ENCODE results near the gene CPTP.
A peak's percentile ranks its signal among the peaks of the same experiment; 100 is the strongest.

CPTP gene

DNA sequence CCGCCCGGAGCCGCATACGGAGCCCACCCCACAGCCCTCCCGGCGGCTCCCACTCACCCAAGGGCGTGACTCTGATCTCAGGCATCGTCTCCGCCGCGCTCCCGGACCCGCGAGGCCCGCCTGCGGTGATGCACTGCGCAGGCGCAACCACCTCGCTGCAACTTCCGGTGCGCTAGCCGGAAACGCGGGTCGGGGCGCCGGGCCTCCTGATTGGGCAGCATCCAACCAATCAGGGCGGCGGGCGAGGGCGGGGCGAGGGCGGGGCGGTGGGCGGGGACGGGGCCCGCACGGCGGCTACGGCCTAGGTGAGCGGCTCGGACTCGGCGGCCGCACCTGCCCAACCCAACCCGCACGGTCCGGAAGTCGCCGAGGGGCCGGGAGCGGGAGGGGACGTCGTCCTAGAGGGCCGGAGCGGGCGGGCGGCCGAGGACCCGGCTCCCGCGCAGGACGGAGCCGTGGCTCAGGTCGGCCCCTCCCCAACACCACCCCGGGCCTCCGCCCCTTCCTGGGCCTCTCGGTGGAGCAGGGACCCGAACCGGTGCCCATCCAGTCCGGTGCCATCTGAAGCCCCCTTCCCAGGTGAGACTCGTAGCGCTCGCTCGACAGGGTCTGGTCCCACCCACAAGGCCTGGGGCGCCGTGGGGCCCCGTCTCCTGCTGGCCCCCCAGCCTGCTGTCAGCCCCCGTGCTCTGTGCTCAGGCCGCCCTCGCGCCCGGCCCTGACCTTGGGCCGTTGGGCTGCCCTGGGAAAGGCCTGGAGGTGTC is at the start of gene CPTP, which contains the start of gene INTS11:
TSS of gene CPTP (plus strand) at position 279 of the 764 bp plus-strand sequence. CDS start 2,109 bp downstream, outside the sequence.
TSS of gene INTS11 (minus strand) at position 137 of the 764 bp plus-strand sequence. CDS start at position 85, 52 bp downstream.
- peak; percentile 79 to 85 for DNase-seq

- DNase-seq, result no peak
Measured at GRCh38 chr1:1274931-1275431, 49.6 kb upstream of the CPTP start.

DNA sequence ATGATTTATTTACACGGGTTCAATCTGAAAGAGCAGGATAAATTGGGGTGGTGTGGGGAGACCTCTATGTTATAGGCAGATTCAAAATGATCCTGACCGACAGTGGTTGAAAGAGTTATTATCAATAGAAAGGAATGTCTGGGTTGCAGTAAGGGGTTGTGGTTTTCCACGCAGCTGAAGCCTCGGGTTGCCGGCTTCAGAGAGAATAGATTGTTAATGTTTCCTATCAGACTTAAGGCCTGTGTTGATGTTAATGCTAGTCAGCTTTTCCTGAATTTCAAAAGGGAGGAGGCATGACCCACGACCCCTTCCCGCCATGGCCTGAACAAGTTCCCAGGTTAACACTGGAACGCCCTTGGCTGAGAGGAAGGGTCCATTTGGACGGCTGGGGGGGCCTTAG is 48.8 kb upstream of the CPTP start:
- no peak for DNase-seq

- no peak for DNase-seq
Measured at GRCh38 chr1:1278620-1279019, 46.0 kb upstream of the CPTP start.

- DNase-seq, result no peak
Measured at GRCh38 chr1:1279028-1279427, 45.6 kb upstream of the CPTP start.

DNA sequence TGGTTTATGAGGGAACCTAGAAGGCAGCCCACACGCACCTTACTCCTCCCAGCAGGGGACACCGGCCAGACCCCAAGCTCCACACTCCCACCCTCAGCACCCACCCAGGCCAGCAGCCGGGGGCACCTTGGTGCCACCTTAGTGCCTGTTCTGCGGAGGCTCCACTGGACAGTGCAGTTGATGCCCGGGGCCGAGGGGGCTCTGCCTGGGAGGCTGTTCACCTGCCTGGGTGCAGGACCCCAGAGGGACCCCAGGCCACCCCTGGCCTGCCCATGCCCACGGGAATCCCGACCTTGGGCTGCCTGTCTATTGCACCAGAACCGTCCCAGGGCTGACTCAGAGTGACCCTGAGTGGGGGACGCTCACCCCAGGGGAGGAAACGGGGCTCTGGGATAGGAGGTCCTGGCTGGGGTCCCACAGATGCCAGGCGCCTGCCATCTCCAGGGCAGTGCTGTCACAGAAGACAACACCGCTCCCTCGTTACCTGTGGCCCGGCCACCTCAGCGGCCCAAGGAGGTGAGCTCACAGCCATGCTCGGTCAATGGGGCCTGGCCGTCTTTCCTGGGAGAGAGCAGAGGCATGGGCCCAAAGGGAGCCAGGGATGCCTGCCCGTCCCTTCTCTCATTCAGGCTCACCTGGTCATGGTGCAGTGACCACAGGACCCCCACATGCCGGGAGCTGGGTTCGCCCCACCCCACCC is 43.7 kb upstream of the CPTP start:
- DNase-seq, result no peak

GRCh38 chr1:1281533-1282321 is 42.9 kb upstream of the CPTP start:
- DNase-seq, result peak; percentile 46 to 73

DNA sequence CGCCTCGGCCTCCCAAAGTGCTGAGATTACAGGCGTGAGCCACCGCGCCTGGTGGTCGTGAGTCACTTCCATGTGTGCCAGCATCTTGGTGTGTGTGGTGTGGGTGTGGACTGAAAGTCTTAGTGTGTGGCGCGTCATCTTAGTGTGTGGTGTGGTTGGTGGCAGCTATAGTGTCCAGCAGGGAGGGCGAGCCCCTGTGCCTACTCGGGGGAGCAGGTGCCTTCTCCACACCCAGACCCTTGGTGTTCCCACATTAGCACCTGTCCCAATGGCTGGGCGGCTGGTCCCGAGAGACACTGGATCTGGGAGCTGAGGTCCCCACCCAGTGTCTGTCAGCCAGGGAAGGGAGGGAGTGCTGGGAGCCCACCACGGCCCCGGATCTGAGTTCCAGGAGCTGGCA is 41.6 kb upstream of the CPTP start:
- no peak for DNase-seq

DNA sequence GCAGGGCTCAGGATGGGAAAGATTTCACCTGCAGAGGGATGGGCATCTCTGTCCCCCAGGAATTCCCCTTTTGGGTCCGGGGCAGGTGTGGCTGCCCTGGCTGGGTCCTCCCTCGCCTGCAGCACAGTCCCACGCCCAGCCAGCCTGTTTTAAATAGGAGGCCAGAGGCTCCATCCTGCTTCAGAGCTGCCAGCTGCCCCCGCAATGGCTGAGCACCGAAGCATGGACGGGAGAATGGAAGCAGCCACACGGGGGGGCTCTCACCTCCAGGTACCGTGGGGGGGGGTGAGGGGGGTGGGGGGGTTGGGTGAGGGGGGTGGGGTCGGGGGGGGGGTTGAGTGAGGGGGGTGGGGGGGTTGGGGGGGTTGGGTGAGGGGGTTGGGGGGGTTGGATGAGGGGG is 40.8 kb upstream of the CPTP start:
- DNase-seq, result peak in 1 of 2 experiments; percentile 45

- no peak for DNase-seq
Measured at GRCh38 chr1:1284221-1285101, 40.1 kb upstream of the CPTP start.

GRCh38 chr1:1285102-1285571 is 39.5 kb upstream of the CPTP start:
- DNase-seq, result no peak

GRCh38 chr1:1285611-1286311 is 38.8 kb upstream of the CPTP start:
- no peak for DNase-seq

DNA sequence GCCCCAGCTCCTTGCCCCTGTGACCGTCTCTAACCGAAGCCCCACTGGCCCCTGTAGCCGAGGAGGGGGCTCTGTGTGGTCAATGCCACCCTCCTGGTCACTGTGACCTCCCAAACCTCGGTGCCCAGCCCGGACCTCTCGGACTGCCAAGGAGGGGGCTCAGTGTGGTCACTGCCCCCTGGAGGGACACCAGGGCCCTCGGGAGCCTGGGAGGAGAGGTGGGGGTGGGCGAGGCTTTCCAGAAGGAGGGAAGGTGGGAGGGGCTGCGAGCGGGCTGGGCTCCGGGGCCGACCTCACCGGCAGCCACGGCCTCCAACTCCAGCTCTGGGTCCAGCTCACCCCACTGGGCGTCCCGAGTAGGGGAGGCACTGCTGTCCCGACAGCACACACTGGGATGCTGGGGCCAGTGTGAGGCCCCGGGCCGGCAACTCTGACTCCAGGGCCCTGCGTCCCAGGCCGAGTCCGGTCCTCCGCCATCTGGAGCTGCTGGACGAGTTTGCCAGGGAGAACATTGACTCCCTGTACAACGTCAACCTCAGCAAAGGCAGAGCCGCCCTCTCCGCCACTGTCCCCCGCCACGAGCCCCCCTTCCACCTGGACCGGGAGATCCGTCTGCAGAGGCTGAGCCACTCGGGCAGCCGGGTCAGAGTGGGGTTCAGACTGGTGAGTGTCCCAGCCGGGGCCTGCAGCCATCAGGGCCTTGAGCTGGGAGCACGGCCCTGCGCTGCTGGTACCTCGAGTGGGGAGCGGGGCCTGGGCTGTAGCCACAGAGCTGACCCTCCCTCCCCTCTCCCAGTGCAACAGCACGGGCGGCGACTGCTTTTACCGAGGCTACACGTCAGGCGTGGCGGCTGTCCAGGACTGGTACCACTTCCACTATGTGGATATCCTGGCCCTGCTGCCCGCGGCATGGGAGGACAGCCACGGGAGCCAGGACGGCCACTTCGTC is 38.0 kb upstream of the CPTP start:
- no peak for DNase-seq

DNA sequence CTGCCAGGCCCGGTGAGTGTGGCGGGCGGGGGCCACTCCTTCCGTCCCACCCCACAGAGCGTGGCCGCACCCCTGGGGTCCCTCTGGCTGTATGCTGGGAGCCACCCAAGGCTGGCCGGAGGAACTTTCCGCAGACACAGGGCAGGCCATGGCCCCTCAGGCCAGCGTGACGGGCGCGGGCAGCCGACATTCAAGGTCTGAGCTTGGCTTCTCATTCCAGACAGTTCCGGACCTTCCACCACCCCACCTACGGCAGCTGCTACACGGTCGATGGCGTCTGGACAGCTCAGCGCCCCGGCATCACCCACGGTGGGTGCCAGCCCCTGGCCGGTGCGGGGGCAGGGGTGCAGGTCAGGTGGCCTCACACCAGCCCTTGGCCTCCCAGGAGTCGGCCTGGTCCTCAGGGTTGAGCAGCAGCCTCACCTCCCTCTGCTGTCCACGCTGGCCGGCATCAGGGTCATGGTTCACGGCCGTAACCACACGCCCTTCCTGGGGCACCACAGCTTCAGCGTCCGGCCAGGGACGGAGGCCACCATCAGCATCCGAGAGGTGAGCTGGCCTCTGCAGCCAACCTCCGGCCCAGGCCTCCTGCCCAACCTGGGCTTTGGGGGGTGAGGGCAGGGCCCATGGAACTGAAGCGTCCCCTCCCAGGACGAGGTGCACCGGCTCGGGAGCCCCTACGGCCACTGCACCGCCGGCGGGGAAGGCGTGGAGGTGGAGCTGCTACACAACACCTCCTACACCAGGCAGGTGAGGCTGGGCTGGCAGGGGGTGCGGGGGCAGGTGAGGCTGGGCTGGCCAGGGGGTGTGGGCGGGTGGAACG is 37.1 kb upstream of the CPTP start:
- DNase-seq, result no peak

DNA sequence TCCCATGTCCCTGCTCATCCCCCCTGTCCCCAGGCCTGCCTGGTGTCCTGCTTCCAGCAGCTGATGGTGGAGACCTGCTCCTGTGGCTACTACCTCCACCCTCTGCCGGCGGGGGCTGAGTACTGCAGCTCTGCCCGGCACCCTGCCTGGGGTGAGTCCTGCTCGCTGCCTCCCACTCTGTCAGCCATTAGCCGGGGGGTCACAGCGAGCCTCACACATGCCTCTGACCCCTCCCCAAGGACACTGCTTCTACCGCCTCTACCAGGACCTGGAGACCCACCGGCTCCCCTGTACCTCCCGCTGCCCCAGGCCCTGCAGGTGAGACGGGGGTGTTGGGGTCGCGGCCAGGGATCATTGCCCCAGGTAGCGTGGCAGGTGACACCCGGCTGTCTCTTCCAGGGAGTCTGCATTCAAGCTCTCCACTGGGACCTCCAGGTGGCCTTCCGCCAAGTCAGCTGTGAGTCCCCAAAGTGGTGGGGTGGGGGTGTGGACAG is 34.3 kb upstream of the CPTP start:
- peak in 1 of 2 experiments; percentile 45 for DNase-seq

GRCh38 chr1:1291023-1291528 is 33.5 kb upstream of the CPTP start:
- DNase-seq, result peak; percentile 23 to 40

- DNase-seq, result peak; percentile 72 to 86
Measured at GRCh38 chr1:1291548-1292441, 32.8 kb upstream of the CPTP start.

DNA sequence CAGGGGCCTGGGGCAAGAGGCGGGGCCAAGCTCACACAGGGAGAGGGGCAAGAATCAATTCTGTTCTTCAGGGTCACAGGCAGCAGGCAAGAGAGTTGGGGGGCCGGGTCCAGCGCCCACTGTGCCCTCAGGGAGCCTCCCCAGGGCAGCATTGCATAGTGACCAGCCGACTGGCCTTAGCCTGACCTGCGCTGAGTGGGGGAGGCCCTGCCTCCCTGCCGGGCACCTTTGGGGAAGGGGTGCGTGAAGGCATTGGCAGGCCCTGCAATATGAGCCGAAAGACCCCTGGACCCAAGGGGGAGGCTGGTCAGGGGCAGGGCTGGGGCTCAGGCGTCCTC is 32.2 kb upstream of the CPTP start:
- DNase-seq, result no peak
